AG08396 (cell line): ENCODE measurements around the gene ASPDH.

Experiments
- DNase-seq: peaks from one replicate; pipeline ENCODE4 v3.0.0; 2012; ENCODE audit warnings: low spot score, mixed read lengths

ASPDH gene

DNA sequence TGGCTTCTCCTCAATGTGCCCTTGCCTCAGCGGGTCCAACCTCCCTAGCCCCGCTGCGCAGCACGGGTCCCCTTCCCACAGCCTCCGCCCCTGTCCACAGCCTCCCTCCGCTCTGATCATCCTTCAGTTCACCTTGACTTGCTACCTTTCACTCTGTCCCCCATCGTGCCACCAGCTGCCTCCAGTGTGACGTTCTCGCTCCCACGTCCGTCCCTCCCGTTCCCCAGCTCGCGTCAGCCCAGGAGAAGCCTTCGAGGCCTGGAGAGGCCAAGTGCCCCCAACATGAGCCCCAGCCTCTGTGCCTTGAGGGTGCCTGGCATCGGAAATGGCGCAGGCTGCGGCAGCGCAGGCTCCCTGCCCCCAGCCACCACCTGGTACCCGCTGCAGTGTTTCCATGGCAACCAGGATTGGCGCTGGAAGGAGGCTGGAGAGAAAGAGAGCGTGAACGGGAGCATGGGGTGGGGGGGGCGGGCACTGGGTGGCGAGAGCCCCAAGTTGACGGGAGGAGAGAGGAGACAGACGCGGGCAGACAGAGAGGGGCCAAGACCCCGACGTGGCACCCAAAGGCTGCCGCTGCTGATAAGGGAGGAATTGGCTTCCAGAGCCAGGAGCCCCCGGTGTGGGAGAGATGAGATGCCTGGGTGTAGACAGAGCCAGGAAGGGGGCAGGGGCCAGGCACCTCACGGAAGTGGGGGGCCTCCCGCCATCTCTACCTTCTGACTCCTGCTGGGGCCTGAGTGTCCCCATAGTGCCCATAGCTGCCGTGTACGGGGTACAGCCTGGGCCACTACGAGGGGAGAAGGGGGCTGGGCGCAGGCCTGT is 844 bp upstream of the ASPDH start:
- no peak for DNase-seq

DNA sequence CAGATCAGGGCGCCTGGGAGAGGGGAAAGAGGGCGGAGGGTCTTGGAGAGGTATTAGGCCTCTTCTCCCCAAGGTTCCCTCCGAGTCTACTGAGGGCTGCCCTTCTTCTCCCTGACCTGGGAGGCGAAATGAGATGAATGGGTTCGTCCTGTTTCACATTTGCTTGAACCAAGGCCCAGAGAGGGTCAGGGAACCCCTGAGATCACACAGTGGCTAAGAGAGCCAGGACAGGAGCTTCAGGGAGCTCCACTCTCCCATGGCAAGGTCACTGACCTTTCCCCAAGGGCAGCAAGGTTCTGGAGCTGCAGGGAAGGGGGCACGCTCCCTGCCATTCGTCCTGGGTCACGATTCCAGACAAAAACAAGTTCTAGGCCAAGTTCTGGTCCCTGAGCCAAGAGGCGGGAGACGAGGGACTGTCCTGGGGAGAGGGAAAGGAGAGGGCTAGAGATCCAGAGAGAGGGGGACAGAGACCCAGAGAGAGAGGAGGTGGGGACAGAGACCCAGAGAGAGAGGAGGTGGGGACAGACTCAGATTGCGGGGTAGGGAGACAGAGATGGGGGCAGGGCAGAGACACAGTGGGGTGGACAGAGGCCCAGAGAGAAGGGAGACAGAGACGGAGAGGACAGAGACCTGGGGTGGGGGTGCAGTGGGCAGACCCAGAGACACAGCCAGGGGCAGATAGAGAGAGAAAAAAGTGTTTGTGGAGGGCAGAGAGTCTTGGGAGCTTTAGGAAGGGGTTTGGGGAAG is 541 bp downstream of the ASPDH start:
- DNase-seq = no peak

DNA sequence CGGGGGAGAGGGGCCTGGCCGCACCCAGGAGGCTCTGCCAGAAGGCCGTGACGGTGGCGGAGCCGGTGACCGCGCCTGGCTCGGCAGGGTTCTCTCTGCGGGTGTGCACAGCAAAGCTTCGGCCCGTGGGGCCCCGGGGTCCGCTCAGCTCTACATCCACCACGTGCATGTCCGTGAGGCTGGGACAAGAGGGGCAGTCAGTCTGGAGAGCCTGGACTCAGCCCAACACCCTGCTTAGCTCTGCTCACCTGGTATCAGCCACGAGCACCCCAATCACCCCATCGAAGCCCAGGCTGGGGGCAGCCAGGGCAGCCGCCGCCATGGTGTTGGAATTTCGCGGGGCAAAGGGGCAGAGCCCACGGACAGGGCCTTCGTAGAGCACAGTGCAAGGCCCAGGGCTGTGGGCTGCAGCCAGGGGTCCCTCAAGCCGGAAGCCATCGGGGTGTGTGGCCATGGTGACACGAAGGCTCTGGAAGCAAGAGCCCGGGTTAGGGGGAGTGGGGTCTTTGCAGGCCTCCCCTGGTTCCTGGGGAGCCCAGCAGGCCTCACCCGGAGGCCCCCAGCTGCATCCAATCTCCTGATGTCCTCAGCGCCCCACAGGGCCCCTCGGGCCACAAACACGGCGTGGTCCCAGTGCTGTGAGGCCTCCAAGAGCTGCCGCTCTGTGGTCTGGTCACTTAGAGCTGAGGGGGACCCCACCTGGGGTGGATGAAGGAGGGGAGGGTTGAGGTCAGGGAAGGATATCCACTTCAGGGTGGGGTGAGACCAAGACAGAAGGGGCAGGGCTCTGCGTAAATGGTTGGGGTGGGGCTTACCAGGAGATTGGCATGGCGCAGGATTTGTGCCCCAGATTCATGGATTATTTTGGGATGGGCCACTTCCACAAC is 1.4 kb downstream of the ASPDH start:
- DNase-seq = no peak

DNA sequence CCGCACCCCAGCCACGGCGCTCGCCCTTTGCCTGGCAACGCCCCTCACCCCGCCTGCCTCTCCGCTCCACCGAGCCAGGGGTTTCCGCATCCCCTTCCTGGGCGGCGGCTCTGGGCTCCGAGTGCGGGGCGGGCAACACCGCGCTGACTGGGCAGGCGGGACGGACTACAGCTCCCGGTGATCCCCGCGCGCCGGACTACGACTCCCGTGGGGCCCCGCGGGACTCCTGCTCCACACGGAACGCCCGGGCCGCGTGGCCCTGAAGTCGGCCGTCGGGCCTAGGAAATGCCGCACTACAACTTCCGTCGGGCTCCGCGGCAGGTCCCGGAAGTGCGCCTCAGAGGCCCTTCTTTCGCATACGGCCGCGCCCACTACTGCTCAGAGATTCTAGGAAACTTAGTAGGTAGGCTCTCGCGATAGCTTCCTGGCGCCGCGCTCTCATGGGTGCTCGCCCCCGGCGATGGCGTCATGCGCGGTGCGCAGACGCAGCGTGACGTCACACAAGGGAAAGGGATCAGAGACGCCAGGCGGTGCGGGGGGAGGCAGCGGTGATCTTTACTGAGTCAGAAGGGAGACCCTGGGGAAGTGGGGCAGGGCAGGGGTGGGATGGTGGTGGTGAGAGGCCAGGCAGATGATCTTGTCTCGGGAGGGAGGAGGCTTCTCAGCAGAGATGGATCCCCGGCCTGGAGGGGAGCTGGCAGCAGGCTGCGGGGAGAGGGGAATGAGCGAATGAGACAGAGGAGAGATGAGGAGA is 2.5 kb downstream of the ASPDH start, which contains the start of gene JOSD2:
Gene JOSD2, minus strand, starts transcription at position 123 of the 754 bp plus-strand sequence. CDS start 760 bp downstream, outside the sequence.
- DNase-seq = peak; percentile 99

DNA sequence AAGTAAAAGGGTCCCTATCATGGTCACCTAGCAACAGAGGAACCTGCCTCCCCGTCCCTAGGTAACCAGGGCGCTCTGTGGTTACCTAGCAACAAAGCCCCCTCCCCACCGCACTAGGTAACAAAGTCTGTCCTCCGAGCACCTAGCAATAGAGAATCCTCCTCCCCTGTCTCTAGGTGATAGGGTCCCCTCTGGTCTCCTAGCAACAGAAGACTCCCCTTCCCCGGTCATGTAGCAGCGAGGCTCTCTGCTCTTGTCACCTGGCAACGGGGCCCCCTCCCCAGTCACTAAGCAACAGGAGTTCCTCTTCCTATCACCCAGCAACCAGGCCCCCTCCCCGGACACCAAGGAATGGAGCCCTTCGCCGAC is 3.0 kb downstream of the ASPDH start:
- no peak for DNase-seq

DNA sequence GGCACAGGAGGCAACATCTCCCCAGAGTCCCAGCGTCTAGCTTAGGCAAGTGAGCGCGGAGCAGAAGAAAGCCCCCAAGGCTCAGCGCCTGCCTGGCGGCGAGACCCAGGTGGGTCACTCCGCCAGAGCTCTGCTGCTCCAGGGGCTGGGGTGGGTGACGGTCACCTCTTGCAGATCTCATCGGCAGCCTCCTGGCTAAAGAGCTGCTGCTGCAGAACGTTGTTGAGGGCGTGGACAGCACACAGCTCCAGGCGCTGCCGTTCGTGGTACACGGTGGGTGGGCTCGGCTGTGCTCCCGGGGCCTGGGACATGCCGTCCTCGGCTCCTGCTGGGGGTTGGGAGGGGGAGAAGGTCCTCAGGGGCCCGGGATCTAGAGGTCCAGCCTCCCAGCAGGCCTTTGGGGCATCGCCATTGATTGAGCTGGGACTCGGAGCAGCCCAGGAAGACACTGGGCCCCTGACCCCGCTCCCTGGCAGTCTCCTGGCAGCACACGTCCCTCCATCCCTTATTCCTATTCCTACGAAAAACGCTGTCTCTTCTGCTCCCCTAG is 3.5 kb downstream of the ASPDH start:
- DNase-seq = peak; percentile 49

DNA sequence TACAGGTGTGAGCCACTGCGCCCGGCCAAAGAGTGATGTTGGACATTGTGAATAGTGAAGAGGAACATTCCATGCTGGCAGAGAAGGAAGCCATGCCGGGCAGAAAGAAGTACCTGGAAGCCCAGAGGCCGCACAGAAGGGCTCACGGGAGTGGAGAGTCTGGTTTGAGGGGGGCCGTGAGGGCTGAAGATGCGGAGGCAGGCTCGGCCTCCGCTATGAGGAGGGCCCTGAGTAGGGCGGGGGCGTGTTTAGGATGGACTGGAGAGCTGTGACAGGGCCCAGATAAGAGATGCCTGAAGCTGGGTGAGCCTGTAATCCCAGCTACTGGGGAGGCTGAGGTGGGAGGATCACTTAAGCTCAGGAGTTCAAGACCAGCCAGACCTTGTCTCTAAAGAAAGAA is 4.3 kb downstream of the ASPDH start:
- DNase-seq = no peak

DNA sequence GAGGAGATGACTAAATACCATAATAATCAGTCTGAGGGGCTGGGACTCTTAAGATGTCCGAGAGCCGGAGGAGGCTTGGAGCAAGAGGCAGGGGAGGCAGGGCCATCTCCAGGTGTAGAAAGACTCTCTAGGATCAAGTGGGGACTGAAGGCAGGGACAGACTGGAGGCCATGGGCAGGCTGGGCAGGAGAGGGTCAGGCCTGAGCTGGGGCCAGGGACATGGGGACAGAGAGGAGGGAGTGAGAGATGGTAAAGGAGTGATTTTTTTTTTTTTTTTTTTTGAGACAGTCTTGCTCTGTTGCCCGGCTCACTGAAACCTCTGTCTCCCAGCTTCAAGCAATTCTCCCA is 4.9 kb downstream of the ASPDH start:
- no peak for DNase-seq

DNA sequence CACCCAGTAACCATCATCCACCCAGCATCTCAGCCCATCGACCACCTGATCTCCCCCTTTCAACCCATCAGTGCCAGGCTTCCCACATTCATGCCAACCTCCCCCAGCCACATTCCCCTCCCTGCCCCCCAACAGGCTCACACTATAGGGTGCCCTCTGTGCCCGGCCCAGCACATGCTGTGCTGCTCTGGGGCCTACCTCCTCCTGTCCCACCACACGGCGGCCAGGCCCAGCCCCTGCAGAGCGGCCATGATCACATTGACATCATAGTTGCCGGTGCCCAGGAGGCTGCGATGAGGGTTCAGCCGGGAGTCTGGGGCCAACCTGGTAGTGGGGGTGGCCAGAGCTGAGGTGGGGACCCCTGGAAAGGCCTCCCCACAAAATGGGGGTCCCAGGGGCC is 6.3 kb downstream of the ASPDH start:
- no peak for DNase-seq

DNA sequence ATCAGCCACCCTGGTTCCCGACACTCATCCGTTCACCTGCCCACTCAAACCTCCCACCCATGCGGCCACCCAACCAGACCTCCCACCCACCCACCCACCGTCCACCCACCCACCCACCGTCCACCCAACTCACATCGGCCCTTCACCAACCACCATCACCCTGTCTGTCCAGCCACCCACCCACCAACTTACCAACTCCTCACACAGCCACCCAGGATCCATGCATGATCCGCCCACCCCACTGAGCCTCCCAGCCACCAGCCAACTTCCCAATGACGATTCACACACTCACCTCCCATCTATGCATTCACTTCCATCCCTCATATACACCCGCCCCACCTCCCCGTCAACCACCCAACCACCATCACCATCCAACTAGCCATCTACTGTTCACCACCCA is 7.0 kb downstream of the ASPDH start:
- no peak for DNase-seq

DNA sequence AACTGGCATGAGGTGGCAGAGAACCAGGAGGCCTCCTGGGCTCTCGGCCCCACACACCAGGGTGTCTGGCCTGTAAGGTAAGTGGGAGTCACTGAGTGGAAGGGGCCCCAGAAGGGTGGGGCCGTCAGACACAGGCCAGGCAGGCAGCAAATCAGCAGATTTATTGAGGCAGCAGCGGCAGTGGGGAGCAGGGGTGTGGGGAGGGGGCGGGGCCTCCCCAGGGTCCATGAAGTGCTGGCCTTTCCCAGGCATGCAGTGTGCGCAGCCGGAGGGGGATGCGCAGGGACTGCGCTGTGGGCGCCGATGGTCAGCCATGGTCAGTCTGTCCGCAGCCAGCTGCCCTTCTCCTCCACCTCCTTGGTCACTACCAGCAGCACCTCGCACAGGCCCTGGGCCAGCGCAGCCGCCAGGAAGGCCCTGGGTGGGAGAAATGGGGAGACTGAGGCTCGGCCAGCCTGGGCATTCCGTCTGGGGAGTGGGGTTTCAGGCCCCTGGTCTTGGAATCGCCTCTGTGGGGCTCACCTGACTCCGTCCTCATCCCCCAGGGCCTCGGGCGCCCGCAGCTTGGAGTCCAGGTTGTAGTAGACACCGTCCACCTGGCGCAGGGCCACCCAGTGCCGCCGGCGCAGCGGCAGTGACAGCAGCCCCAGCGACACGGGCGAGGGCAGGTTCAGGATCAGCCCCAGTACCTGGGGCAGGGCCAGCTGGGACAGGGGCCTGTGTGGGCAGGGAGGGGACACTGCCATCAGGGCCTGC is 7.7 kb downstream of the ASPDH start:
- no peak for DNase-seq

DNA sequence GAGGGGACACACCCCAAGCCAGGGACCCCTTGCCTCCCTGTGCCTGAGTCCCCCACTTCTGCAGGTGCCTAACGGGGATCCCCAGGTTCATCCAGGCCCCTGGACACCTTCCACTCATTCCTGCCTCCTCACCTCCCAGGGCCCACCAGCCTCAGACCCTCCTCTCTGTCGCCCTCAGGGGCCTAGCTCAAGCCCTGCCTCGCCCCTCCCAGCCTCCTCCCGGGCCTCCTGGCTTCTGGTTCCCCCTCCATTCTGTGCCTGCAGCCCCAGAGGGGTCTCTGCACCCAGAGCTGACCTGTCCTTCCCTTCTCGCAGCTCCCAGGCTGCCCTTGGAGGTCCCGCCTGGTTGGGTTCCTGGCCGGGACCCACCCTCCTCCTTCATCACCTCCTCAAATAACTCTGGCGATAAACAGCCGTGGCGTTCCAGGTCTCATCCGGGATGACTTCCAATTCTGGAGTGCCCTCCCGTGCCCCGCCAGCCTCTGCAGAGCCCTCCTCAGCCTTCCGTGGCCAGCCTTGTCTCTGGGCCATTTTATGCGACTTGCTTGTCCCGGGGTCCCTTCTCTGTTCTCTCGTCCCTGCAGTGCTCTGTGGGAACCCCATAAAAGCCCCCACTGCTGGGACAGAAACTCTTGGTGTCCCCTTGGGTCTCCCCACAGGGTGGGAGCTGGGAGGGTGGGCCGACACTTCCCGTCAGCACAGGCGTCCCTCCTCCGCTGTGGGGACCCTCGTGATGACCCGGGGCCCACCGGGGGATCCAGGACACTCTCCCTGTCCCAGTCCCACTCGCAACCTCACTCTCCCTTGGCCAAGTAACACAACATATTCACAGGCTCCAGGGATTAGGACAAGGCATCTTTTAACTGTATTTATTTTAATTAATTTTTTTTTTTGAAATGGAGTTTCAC is 11.9 kb downstream of the ASPDH start:
- DNase-seq = no peak

DNA sequence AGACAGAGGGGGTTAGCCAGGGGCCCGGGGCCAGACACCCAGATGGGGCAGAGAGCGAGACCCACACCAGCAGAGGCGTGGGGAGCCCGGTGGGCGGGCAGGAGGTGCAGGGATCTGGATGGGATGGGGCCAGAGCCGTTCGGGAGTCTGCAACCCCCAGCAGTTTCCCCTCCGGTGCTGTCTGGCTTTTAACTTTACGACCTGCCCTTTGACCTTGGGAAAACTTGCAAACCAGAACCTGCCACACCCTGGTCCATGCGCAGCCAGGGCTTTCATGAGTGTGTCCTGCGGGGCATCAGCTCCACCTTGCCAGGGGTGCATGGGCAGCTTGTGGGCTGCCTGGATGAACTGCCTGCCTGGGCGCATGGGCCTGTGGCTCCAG is 12.5 kb downstream of the ASPDH start:
- no peak for DNase-seq

DNA sequence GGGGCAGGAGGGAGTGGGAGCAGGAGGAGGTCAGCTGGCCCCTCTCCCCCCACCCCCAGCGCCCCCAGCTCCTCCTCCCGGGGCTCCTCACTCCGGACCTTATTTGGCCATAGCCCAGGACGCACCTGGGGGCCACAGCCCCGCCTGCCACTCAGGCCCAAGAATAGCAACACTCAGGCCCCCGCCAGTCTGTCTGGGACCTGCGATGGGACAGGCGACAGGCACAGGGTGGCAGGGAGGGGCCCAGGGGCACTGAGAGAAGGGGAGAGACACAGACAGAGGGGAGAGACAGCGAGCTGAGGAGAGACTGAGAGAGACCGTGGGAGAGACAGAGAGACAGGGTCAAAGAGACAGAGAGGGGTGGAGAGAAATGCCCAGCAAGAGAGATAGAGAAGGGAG is 13.0 kb downstream of the ASPDH start:
- DNase-seq = no peak

DNA sequence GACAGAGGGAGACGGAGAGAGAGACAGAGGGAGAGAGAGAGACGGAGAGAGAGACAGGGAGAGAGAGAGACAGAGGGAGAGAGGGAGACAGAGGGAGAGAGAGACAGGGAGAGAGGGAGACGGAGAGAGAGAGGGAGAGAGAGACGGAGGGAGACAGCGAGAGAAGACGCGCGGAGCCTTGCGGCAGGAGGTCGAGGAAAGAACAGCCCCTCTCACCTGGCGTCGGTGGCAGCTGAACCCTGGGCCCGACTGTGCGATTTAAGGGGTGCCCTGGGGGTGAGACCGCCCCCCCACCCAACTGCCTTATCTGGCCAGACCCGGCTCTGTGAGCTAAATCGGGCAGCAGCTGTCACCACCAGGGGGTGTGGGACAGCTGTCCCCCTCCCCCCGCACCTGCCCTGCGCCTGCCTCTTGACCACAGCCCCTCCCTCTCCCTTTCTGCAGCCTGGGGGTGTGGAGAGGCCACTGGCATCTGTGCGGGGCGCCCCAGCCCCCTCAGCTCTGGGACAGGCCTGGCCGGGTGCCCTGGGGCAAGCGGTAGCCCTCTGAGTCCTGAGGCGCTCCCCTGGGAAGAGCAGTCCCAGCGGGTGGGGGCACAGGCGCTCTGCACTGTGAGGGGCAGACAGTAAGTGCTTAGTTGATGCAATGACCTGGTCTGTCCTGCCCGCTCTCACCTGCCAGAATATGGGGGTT is 13.5 kb downstream of the ASPDH start:
- DNase-seq = no peak

DNA sequence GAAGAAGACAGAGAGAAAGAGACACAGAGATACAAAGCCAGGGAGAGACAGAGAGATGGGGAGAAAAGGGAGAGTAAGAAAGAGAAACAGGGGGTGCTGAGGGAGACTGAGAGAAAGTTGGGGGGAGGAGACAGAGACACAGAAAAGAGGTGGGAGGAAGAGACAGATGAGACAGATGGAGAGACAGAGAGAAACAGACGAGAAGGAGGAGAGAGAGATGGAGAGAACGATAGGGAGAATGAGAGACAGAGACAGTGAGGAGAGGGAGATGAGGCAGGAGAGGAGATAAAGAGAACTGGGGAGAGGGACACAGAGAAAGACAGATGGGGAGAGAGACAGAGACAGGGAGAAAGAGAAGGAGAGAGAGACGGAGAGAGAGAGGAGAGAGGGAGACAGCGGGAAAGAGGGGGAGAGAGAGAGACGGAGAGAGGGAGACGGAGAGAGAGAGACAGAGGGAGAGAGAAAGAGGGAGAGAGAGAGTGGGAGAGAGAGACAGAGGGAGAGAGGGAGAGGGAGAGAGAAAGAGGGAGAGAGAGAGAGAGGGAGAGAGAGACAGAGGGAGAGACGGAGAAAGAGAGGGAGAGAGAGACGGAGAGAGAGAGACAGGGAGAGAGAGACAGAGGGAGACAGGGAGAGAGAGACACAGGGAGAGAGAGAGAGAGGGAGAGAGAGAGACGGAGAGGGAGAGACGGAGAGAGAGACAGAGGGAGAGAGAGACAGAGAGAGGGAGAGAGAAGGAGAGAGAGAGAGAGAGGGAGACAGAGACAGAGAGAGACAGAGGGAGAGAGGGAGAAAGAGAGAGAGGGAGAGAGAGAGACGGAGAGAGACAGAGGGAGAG is 15.3 kb downstream of the ASPDH start:
- DNase-seq = no peak

DNA sequence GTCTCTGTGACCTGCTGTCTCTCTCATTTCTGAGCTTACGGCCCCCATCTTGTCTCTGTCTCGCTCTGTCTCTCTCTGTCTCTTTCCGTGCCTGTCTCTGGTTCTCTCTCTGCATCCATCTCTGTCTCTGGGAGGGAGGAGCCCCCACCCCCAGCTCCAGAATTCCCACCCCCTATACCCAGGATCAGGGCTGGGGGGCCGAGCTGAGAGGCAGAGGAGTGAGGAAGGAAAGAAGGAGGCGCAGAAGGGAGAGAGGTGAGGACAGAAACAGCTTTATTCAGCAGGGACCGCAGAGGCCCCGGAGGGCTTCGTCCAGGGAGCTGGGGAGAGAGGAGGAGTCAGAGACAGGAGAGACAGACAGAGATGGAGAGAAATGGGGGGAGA is 16.7 kb downstream of the ASPDH start:
- no peak for DNase-seq
